SK-N-SH treated with all-trans-retinoic acid at 6 μM for 48 hours (cell line): ENCODE results near the gene RAX2.
"Not testable (repeated sequence)": the region's sequence is repeated elsewhere in the genome, so short reads cannot be mapped to it uniquely, and the experiment has no call there.

Source experiments
- ATAC-seq: fragments of 200-7000 bp; cut with Tn5 transposase; 3 replicates; pipeline ENCODE4 v1.9.1; 2020; ENCODE audit warnings: mild to moderate bottlenecking, moderate library complexity
- ARNTL ChIP-seq: fragments of 450-650 bp; formaldehyde crosslinking; IDR thresholded peaks from 2 replicates; pipeline ENCODE4 v1.5.0; 2020; ENCODE audit warnings: low read depth, mild to moderate bottlenecking, moderate library complexity, borderline replicate concordance
- BACH2 ChIP-seq: fragments of 250-450 bp; sonication (Bioruptor Pico); IDR thresholded peaks from 2 replicates; pipeline ENCODE4 v1.9.0; 2021; ENCODE audit warnings: mild to moderate bottlenecking, borderline replicate concordance
- CREB5 ChIP-seq: fragments of 250-450 bp; sonication (Bioruptor Pico); IDR thresholded peaks from 2 replicates; pipeline ENCODE4 v1.5.1; 2020; ENCODE audit warnings: low read depth, mild to moderate bottlenecking, moderate library complexity
- CSDC2 ChIP-seq: fragments of 250-450 bp; sonication (Bioruptor Pico); IDR thresholded peaks from 2 replicates; pipeline ENCODE4 v1.5.0; 2020; ENCODE audit warnings: mild to moderate bottlenecking, moderate library complexity
- CSRNP3 ChIP-seq: fragments of 250-450 bp; sonication (Bioruptor Pico); IDR thresholded peaks from 2 replicates; pipeline ENCODE4 v1.5.1; 2021; ENCODE audit warnings: mild to moderate bottlenecking, moderate library complexity
- ESRRG ChIP-seq: fragments of 250-450 bp; sonication (Bioruptor Pico); IDR thresholded peaks from 2 replicates; pipeline ENCODE4 v1.6.1; 2021; ENCODE audit warnings: mild to moderate bottlenecking
- GLIS3 ChIP-seq: fragments of 250-450 bp; sonication (Bioruptor Pico); IDR thresholded peaks from 2 replicates; pipeline ENCODE4 v1.5.0; 2020; ENCODE audit warnings: mild to moderate bottlenecking, moderate library complexity
- OSR1 ChIP-seq: fragments of 250-450 bp; sonication (Bioruptor Pico); IDR thresholded peaks from 2 replicates; pipeline ENCODE4 v1.8.0; 2022; ENCODE audit warnings: moderate library complexity, mild to moderate bottlenecking, inconsistent platforms
- PPARA ChIP-seq: fragments of 250-450 bp; sonication (Bioruptor Pico); IDR thresholded peaks from 2 replicates; pipeline ENCODE4 v1.5.0; 2020; ENCODE audit warnings: mild to moderate bottlenecking, borderline replicate concordance
- RARB ChIP-seq: fragments of 250-450 bp; sonication (Bioruptor Pico); IDR thresholded peaks from 2 replicates; pipeline ENCODE4 v1.8.0; 2021; ENCODE audit warnings: mild to moderate bottlenecking, moderate library complexity
- SNAI2 ChIP-seq: fragments of 250-450 bp; sonication (Bioruptor Pico); IDR thresholded peaks from 2 replicates; pipeline ENCODE4 v1.5.0; 2020; ENCODE audit warnings: mild to moderate bottlenecking, moderate library complexity
- TCF4 ChIP-seq: fragments of 250-450 bp; sonication (Bioruptor Pico); IDR thresholded peaks from 2 replicates; pipeline ENCODE4 v1.8.0; 2021; ENCODE audit warnings: mild to moderate bottlenecking, moderate library complexity, borderline replicate concordance
- TOX ChIP-seq: fragments of 250-450 bp; sonication (Bioruptor Pico); IDR thresholded peaks from 2 replicates; pipeline ENCODE4 v1.8.0; 2021; ENCODE audit warnings: mild to moderate bottlenecking, moderate library complexity, borderline replicate concordance
- ZC3H10 ChIP-seq: fragments of 250-450 bp; sonication (Bioruptor Pico); IDR thresholded peaks from 2 replicates; pipeline ENCODE4 v1.5.1; 2021; ENCODE audit warnings: mild to moderate bottlenecking, moderate library complexity
- ZFP3 ChIP-seq: fragments of 250-450 bp; sonication (Bioruptor Pico); IDR thresholded peaks from 2 replicates; pipeline ENCODE4 v1.5.0; 2020; ENCODE audit warnings: mild to moderate bottlenecking, moderate library complexity
- ZFP30 ChIP-seq: fragments of 450-650 bp; formaldehyde crosslinking; IDR thresholded peaks from 2 replicates; pipeline ENCODE4 v1.5.0; 2022; ENCODE audit warnings: mild to moderate bottlenecking, moderate library complexity
- ZNF565 ChIP-seq: fragments of 450-650 bp; formaldehyde crosslinking; conservative IDR thresholded peaks from 2 replicates; pipeline ENCODE4 v1.5.0; 2020; ENCODE audit warnings: low read depth, mild to moderate bottlenecking, moderate library complexity
- ZNF70 ChIP-seq: fragments of 450-650 bp; formaldehyde crosslinking; IDR thresholded peaks from 2 replicates; pipeline ENCODE4 v1.5.0; 2020; ENCODE audit warnings: mild to moderate bottlenecking, moderate library complexity
- TF ChIP-seq, protein P1 (sequence below): fragments of 250-450 bp; sonication (Bioruptor Pico); IDR thresholded peaks from 2 replicates; pipeline ENCODE4 v1.5.0; 2020; ENCODE audit warnings: mild to moderate bottlenecking, moderate library complexity
- TF ChIP-seq, protein P2 (sequence below): fragments of 250-450 bp; sonication (Bioruptor Pico); IDR thresholded peaks from 2 replicates; pipeline ENCODE4 v1.8.0; 2021; ENCODE audit warnings: low read depth, mild to moderate bottlenecking, moderate library complexity, borderline replicate concordance

The RAX2 gene

DNA sequence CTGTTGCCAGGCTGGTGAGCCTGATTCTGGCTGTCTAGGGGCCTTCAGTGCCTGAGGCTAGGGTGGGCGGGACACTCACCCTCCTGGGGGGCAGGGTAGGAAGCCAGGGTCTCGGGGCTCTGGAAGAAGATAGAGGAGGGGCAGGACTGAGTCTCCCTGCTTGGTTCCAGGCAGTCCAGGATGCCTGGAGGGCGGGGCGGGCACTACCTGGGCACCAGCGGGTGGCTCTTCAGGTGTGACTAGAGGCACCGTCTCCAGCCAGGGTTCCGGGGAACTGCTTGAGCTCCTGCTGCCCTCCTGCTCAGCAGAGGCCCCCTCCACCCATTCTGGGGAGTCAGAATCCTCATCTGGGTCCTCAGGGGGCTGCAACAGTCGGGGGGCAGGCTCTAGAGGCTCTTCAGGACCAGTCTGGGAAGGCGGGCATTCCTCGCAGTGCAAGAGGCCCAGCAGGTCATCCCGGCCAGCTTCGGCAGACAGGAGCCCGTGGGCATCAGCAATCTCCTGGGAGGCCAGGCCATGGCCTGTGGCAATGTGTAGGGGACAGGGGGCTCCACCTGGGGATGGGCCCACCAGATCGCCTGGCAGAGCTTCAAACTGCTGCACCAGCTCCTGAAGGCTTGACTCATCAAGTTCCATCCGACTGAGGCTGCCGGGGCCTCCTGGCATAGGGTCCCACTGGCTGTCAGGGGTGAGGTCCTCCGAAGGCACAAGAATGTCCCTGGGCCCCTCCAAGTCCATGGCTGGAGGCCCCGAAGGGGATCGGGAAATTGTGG is 12.4 kb downstream of the RAX2 start:
- no peak for ATAC-seq
- TF ChIP-seq CREB5 (CRISPR knock-in tag), result no peak
- TF ChIP-seq ZFP3, result no peak
- TF ChIP-seq CSDC2 (CRISPR knock-in tag), result no peak
- TF ChIP-seq TOX, result no peak
- TF ChIP-seq SNAI2 (CRISPR knock-in tag), result no peak
- TF ChIP-seq, protein P1, sequence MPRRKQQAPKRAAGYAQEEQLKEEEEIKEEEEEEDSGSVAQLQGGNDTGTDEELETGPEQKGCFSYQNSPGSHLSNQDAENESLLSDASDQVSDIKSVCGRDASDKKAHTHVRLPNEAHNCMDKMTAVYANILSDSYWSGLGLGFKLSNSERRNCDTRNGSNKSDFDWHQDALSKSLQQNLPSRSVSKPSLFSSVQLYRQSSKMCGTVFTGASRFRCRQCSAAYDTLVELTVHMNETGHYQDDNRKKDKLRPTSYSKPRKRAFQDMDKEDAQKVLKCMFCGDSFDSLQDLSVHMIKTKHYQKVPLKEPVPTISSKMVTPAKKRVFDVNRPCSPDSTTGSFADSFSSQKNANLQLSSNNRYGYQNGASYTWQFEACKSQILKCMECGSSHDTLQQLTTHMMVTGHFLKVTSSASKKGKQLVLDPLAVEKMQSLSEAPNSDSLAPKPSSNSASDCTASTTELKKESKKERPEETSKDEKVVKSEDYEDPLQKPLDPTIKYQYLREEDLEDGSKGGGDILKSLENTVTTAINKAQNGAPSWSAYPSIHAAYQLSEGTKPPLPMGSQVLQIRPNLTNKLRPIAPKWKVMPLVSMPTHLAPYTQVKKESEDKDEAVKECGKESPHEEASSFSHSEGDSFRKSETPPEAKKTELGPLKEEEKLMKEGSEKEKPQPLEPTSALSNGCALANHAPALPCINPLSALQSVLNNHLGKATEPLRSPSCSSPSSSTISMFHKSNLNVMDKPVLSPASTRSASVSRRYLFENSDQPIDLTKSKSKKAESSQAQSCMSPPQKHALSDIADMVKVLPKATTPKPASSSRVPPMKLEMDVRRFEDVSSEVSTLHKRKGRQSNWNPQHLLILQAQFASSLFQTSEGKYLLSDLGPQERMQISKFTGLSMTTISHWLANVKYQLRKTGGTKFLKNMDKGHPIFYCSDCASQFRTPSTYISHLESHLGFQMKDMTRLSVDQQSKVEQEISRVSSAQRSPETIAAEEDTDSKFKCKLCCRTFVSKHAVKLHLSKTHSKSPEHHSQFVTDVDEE, result no peak
- no peak for TF ChIP-seq ESRRG

GRCh38 chr19:3758297-3758696 is 13.7 kb downstream of the RAX2 start:
- ATAC-seq, result not testable (repeated sequence)

GRCh38 chr19:3757705-3758104 is 14.3 kb downstream of the RAX2 start:
- ATAC-seq, result not testable (repeated sequence)

DNA sequence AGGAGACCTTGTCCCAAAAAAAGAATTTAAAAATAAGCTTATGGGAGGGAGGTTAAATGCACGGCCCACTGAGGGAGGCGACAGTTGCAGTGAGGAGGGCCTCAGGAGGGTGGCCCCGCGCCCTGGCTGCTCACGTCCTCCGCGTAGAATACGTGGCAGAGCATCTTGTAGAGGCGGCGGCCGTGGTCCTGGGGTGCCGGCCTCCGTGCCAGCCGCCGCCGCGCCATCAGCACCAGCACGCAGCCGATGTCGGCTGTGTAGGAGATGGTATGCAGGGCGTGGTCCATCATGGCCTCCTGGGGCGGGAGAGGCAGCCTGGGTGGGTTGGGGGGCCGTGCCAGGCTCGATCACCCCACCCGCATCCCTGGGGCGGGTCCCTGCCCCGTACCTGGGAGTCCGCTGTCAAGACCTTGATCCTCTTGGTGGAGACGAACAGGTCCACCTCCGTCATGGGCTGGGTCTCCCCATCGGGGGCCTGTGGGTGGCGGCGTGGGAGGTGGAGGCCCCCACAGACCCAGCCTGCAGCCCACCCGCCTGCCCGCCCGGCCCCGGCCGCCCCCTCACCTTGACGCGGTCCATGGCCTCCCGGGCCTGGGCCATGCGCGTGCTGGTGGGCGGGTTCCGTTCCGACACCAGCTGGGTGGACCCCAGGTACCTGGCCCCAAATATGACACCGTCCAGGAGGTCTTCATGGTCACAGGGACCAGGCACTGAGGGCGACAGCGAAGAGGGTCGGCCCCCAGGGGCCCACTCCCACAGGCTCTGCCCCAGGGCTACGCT is 18.2 kb downstream of the RAX2 start:
- no peak for ATAC-seq
- TF ChIP-seq TCF4 (CRISPR knock-in tag) (no peak), BACH2 (CRISPR knock-in tag) (no peak), ZNF565 (CRISPR knock-in tag) (no peak), ZFP30 (CRISPR knock-in tag) (no peak), GLIS3 (CRISPR knock-in tag) (no peak), ZNF70 (CRISPR knock-in tag) (no peak), ARNTL (CRISPR knock-in tag) (no peak), ZFP3 (no peak), OSR1 (CRISPR knock-in tag) (no peak), SNAI2 (CRISPR knock-in tag) (no peak), TOX (no peak), CSRNP3 (no peak), RARB (no peak), ZC3H10 (CRISPR knock-in tag) (no peak), ESRRG (no peak), PPARA (CRISPR knock-in tag) (no peak), CSDC2 (CRISPR knock-in tag) (no peak)
- TF ChIP-seq, protein P1, result no peak
- TF ChIP-seq, protein P2, sequence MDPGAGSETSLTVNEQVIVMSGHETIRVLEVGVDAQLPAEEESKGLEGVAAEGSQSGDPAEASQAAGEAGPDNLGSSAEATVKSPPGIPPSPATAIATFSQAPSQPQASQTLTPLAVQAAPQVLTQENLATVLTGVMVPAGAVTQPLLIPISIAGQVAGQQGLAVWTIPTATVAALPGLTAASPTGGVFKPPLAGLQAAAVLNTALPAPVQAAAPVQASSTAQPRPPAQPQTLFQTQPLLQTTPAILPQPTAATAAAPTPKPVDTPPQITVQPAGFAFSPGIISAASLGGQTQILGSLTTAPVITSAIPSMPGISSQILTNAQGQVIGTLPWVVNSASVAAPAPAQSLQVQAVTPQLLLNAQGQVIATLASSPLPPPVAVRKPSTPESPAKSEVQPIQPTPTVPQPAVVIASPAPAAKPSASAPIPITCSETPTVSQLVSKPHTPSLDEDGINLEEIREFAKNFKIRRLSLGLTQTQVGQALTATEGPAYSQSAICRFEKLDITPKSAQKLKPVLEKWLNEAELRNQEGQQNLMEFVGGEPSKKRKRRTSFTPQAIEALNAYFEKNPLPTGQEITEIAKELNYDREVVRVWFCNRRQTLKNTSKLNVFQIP, result no peak
